ENCODE results near the gene S100A9. TPM values are rescaled to one million over a fixed set of nuclear protein-coding genes. Genes with fewer than 3 reads are reported as not detected.
"Not testable (repeated sequence)": the region's sequence is repeated elsewhere in the genome, so short reads cannot be mapped to it uniquely, and the experiment has no call there.

Gene S100A9
- total RNA-seq, 2 donors from 2014 or later, result 65.7 to 199 TPM

DNA sequence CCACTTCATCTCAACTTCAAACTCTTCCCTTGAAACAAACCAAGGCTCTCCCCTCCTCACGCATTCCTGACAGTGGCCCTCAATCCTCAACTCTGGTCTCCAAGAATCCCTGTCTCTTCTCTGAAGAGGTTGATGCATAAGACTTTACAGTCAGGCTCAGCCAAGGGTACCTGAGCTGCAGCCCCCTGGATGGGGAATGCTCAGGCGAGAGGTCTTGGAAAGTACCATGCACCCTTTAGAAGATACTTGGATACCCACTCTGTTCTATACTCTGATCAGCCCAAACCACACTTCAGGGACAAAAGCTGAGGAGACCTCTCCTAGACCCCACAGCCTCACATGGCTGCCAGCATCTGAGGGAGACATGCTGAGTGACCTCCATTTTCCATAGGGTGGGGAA lies 44.4 kb upstream of the S100A9 start:
- H3K9me3 ChIP-seq, result no peaks in the 10 kb centered on the region
- H3K4me1 ChIP-seq, result no peaks in the 10 kb centered on the region
- no peak for DNase-seq (ENCODE audit: low spot score)
- TF ChIP-seq, protein P1, sequence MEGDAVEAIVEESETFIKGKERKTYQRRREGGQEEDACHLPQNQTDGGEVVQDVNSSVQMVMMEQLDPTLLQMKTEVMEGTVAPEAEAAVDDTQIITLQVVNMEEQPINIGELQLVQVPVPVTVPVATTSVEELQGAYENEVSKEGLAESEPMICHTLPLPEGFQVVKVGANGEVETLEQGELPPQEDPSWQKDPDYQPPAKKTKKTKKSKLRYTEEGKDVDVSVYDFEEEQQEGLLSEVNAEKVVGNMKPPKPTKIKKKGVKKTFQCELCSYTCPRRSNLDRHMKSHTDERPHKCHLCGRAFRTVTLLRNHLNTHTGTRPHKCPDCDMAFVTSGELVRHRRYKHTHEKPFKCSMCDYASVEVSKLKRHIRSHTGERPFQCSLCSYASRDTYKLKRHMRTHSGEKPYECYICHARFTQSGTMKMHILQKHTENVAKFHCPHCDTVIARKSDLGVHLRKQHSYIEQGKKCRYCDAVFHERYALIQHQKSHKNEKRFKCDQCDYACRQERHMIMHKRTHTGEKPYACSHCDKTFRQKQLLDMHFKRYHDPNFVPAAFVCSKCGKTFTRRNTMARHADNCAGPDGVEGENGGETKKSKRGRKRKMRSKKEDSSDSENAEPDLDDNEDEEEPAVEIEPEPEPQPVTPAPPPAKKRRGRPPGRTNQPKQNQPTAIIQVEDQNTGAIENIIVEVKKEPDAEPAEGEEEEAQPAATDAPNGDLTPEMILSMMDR (IDR thresholded peaks at IDR 0.05), result no peak
- no peaks in the 10 kb centered on the region for H3K36me3 ChIP-seq
- H3K4me3 ChIP-seq, result no peak overlapping the region
- no peaks in the 10 kb centered on the region for H3K27me3 ChIP-seq
- no peak overlapping the region for H3K27ac ChIP-seq

DNA sequence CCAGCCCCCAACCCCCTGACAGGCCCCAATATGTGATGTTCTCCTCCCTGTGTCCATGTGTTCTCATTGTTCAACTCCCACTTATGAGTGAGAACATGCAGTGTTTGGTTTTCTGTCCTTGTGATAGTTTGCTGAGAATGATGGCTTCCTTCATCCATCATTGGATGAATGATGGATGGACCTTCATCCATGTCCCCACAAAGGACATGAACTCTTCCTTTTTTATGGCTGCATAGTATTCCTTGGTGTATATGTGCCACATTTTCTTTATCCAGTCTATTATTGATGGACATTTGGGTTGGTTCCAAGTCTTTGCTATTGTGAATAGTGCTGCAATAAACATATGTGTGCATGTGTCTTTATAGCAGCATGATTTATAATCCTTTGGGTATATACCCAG lies 43.3 kb upstream of the S100A9 start:
- not testable (repeated sequence) for H3K4me3 ChIP-seq; H3K9me3 ChIP-seq; H3K27me3 ChIP-seq; DNase-seq (ENCODE audit: low spot score); H3K36me3 ChIP-seq; H3K4me1 ChIP-seq; H3K27ac ChIP-seq

DNA sequence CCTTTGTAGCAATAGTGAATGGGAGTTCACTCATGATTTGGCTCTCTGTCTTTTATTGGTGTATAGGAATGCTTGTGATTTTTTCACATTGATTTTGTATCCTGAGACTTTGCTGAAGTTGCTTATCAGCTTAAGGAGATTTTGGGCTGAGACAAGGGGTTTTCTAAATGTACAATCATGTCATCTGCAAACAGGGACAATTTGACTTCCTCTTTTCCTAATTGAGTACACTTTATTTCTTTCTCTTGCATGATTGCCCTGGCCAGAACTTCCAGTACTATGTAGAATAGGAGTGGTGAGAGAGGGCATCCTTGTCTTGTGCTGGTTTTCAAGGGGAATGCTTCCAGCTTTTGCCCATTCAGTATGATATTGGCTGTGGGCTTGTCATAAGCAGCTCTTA lies 41.6 kb upstream of the S100A9 start:
- H3K4me3 ChIP-seq; H3K27ac ChIP-seq; H3K36me3 ChIP-seq; H3K4me1 ChIP-seq; H3K9me3 ChIP-seq; DNase-seq (ENCODE audit: low spot score); H3K27me3 ChIP-seq: not testable (repeated sequence)

DNA sequence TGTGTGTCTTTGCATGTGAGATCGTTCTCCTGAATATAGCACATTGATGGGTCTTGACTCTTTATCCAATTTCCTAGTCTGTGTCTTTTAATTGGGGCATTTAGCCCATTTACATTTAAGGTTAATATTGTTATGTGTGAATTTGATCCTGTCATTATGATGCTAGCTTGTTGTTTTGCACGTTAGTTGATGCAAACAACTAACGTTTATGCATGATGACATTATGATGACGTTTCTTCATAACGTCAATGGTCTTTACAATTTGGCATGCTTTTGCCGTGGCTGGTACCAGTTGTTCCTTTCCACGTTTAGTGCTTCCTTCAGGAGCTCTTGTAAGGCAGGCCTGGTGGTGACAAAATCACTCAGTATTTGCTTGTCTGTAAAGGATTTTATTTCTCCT lies 39.5 kb upstream of the S100A9 start:
- not testable (repeated sequence) for H3K27me3 ChIP-seq; H3K27ac ChIP-seq; H3K4me1 ChIP-seq; DNase-seq (ENCODE audit: low spot score); H3K36me3 ChIP-seq; H3K4me3 ChIP-seq
- H3K9me3 ChIP-seq, result peaks cover 0 to 24% of the 10 kb centered on the region in 2 donors

DNA sequence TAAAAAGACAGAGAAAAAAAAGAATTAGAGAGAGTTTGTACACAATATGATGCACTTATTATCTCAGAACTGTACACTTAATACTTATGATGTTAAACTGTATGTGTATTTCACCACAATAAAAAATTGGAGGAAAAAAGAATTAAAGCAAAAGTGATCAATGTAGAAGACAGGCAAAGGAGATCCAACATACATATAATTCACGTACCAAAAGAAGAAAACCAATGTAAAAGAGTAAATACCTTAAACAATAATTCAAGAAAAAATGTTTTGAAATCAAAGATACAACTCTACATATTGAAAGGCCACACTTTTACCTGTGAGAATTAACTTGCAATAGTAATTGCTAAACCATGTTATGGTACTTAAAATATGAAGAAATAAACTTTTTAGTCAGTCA lies 35.1 kb upstream of the S100A9 start:
- DNase-seq (ENCODE audit: low spot score), result no peak
- H3K9me3 ChIP-seq, result peaks cover 0 to 44% of the 10 kb centered on the region in 2 donors

DNA sequence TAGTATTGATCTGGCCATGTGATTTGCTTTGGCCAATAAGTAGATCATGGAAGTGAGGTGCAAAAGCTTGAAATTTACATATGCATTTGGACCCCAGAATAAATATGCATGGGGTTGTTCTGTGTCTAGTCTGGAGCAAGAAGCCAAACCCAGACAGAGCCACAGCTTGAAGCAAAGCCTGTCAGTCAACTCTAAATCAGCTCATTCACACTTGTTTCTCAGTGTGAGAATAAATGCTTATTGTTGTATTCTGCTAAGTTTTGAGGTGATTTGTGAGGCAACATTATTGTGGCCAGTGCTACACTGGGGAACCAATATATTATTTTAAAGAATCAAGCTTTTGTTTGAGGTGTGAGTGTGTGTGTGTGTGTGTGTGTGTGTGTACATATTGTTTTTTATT lies 32.7 kb upstream of the S100A9 start:
- no peaks in the 10 kb centered on the region for H3K4me1 ChIP-seq
- TF ChIP-seq, protein P1 (IDR thresholded peaks at IDR 0.05), result no peak
- no peak overlapping the region for H3K27ac ChIP-seq
- no peaks in the 10 kb centered on the region for H3K36me3 ChIP-seq
- peaks cover 0 to 61% of the 10 kb centered on the region in 2 donors for H3K9me3 ChIP-seq
- no peak overlapping the region for H3K4me3 ChIP-seq
- H3K27me3 ChIP-seq, result no peaks in the 10 kb centered on the region
- DNase-seq (ENCODE audit: low spot score), result no peak

More for the DNA sequence above, 35.1 kb upstream of the S100A9 start:
- TF ChIP-seq, protein P1 (IDR thresholded peaks at IDR 0.05), result no peak
- no peaks in the 10 kb centered on the region for H3K36me3 ChIP-seq
- H3K27me3 ChIP-seq, result no peaks in the 10 kb centered on the region
- no peaks in the 10 kb centered on the region for H3K4me1 ChIP-seq
- no peak overlapping the region for H3K27ac ChIP-seq
- H3K4me3 ChIP-seq, result no peak overlapping the region

DNA sequence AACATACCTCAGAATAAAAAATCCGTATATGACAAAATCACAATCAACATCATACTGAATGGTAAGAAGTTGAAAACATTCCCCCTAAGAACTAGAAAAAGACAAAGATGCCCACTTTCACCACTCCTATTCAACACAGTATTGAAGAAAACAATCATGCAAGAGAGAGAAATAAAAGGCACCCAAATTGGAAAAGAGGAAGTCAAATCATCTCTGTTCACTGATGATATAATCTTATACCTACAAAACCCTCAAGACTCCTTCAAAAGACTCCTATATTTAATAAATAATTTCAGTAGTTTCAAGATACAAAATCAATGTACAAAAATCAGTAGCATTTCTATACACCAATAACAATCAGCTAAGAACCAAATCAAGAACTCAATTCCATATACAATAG lies 23.8 kb upstream of the S100A9 start:
- H3K4me3 ChIP-seq, result no peak overlapping the region
- peaks cover 5 to 19% of the 10 kb centered on the region in 2 donors for H3K9me3 ChIP-seq
- H3K27me3 ChIP-seq, result no peaks in the 10 kb centered on the region
- H3K27ac ChIP-seq, result no peak overlapping the region
- TF ChIP-seq, protein P1 (IDR thresholded peaks at IDR 0.05), result no peak
- DNase-seq (ENCODE audit: low spot score), result no peak
- no peaks in the 10 kb centered on the region for H3K36me3 ChIP-seq
- no peaks in the 10 kb centered on the region for H3K4me1 ChIP-seq
